ENCODE data around the gene GSTA3. TPM values are rescaled to one million over a fixed set of nuclear protein-coding genes. Genes with fewer than 3 reads are reported as not detected.
"Not testable (repeated sequence)": the region's sequence is repeated elsewhere in the genome, so short reads cannot be mapped to it uniquely, and the experiment has no call there.

Gene GSTA3
- not detected for total RNA-seq

- no peaks in the 10 kb centered on the region for H3K9me3 ChIP-seq
Measured at GRCh38 chr6:52909531-52909930, at the start of gene GSTA3. TSS of gene GSTA3 (minus strand) at chr6:52909698. CDS start at chr6:52905834, 3,864 bp downstream.

DNA sequence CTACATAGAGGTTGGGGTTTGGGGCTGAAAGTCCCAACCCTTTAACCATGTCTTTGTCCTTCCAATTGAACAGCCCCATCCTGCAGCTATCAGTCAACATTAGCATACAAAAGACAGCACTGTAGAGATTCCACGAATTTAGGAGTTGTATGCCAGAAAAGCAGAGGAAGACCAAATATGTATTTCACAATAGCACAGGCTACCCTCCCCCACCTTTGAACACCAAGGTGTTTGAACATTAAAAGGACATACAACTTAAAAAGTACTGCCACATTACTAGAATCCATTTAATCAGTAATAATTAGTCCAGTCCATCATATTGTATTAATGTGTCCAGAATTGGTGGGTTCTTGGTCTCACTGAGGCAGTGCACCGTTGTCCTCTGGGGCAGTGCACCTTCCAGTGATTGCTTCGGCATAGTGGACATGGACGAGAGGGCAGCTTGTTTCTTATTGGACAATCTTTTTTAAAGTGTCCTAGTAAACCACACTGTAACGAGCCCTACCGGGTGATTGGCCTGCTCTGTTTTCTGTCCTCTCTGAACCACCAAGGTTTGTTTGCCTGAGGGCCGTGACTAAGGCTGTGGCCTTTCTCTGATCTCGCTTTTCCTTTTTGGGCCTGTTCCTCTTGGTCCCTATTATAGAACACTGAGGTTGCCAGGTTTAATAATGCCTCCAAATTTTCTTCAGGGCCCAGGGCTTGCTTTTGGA, 49.2 kb upstream of the GSTA3 start:
- no peak overlapping the region for H3K9ac ChIP-seq (ENCODE audit: low read depth in 2 of 2, low read length in 2 of 2)
- TF ChIP-seq CTCF (IDR thresholded peaks at IDR 0.05): no peak
- no peaks in the 10 kb centered on the region for H3K9me3 ChIP-seq
- H3K27ac ChIP-seq: no peak overlapping the region
- intact Hi-C loops (cut with DNase I): no loop called here
- H3K27me3 ChIP-seq: no peaks in the 10 kb centered on the region
- no peaks in the 10 kb centered on the region for H3K4me1 ChIP-seq
- no peak for DNase-seq
- no peaks in the 10 kb centered on the region for H3K36me3 ChIP-seq
- no peak overlapping the region for H3K4me3 ChIP-seq

More at GRCh38 chr6:52909531-52909930, at the start of gene GSTA3:
- TF ChIP-seq CTCF (IDR thresholded peaks at IDR 0.05): no peak
- Histone ChIP-seq H3K27ac (no peak within 1 kb of the TSS), H3K9ac (ENCODE audit: low read depth in 2 of 2, low read length in 2 of 2) (no peak within 1 kb of the TSS), H3K27me3 (no peaks in the 10 kb centered on the region), H3K4me1 (no peaks in the 10 kb centered on the region), H3K4me3 (no peak within 1 kb of the TSS), H3K36me3 (no peaks in the 10 kb centered on the region)
- intact Hi-C loops (cut with DNase I): no loop called here
- no peak for DNase-seq

DNA sequence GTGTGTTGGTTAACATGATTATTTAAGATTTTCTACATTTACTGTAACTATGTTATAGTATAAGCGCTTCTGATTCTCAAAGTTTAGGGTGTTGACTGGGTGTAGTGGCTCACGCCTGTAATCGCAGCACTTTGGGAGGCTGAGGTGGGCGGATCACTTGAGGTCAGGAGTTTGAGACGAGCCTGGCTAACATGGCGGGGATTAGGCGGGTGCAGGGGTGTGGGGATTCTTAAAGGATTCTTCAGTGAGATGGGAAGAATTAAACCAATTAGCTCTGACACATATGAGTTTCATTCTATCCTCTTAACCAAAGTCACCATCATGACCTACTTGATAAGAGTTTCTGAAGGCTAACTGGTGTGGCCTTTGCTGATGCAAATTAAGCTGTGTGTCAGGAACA, 46.4 kb upstream of the GSTA3 start:
- DNase-seq: no peak
- TF ChIP-seq CTCF (IDR thresholded peaks at IDR 0.05): no peak
- H3K9me3 ChIP-seq: no peaks in the 10 kb centered on the region
- no peaks in the 10 kb centered on the region for H3K27me3 ChIP-seq
- H3K27ac ChIP-seq: no peak overlapping the region
- no peaks in the 10 kb centered on the region for H3K4me1 ChIP-seq
- intact Hi-C loops (cut with DNase I): no loop called here
- H3K9ac ChIP-seq (ENCODE audit: low read depth in 2 of 2, low read length in 2 of 2): no peak overlapping the region
- no peaks in the 10 kb centered on the region for H3K36me3 ChIP-seq
- H3K4me3 ChIP-seq: no peak overlapping the region

- Histone ChIP-seq H3K9me3 (no peaks in the 10 kb centered on the region), H3K27me3 (no peaks in the 10 kb centered on the region), H3K27ac (no peak overlapping the region), H3K9ac (ENCODE audit: low read depth in 2 of 2, low read length in 2 of 2) (no peak overlapping the region), H3K4me1 (no peaks in the 10 kb centered on the region), H3K4me3 (no peak overlapping the region), H3K36me3 (no peaks in the 10 kb centered on the region)
- no peak for TF ChIP-seq CTCF (IDR thresholded peaks at IDR 0.05)
- intact Hi-C loops (cut with DNase I): no loop called here
- no peak for DNase-seq
Measured at GRCh38 chr6:52953911-52954839, 44.7 kb upstream of the GSTA3 start.

GRCh38 chr6:52946306-52946705, 36.8 kb upstream of the GSTA3 start:
- no peaks in the 10 kb centered on the region for H3K27me3 ChIP-seq
- DNase-seq: peak; percentile 26
- no peak overlapping the region for H3K9ac ChIP-seq (ENCODE audit: low read depth in 2 of 2, low read length in 2 of 2)
- H3K4me1 ChIP-seq: no peaks in the 10 kb centered on the region
- intact Hi-C loops (cut with DNase I): no loop called here
- H3K4me3 ChIP-seq: no peak overlapping the region
- no peaks in the 10 kb centered on the region for H3K36me3 ChIP-seq
- no peak overlapping the region for H3K27ac ChIP-seq
- TF ChIP-seq CTCF (IDR thresholded peaks at IDR 0.05): no peak
- no peaks in the 10 kb centered on the region for H3K9me3 ChIP-seq

- H3K36me3 ChIP-seq; H3K27ac ChIP-seq; H3K4me1 ChIP-seq; intact Hi-C loops (cut with DNase I); H3K9me3 ChIP-seq; H3K27me3 ChIP-seq; H3K9ac ChIP-seq (ENCODE audit: low read depth in 2 of 2, low read length in 2 of 2); H3K4me3 ChIP-seq; DNase-seq: not testable (repeated sequence)
Measured at GRCh38 chr6:52942821-52943220, 33.3 kb upstream of the GSTA3 start.
